NB4 (cell line): Measurements from ENCODE around the gene CCDC13.

Experiments used
- DNase-seq: peaks from one replicate; pipeline ENCODE4 v3.0.0; 2010; ENCODE audit warnings: low read depth
- H3K4me3 ChIP-seq: one replicate; pipeline ENCODE4 v1.5.1; 2011; ENCODE audit warnings: mild to moderate bottlenecking, low read depth, low read length, moderate library complexity
- MYC ChIP-seq: IDR thresholded peaks from 2 replicates; pipeline ENCODE4 v1.6.1; 2011; ENCODE audit warnings: low read depth, low read length
- POLR2A ChIP-seq: IDR thresholded peaks from 2 replicates; pipeline ENCODE4 v1.6.1; 2011; ENCODE audit warnings: mild to moderate bottlenecking; ENCODE audit not compliant: insufficient read length; ENCODE audit errors: extremely low read depth
- TF ChIP-seq, protein P1 (sequence below): IDR thresholded peaks from one replicate; pipeline ENCODE4 v1.5.1; 2012; ENCODE audit warnings: low read depth, low read length
- TF ChIP-seq, protein P2 (sequence below): IDR thresholded peaks from 2 replicates; pipeline ENCODE4 v1.6.1; 2011; ENCODE audit warnings: low read depth, low read length

Gene CCDC13

DNA sequence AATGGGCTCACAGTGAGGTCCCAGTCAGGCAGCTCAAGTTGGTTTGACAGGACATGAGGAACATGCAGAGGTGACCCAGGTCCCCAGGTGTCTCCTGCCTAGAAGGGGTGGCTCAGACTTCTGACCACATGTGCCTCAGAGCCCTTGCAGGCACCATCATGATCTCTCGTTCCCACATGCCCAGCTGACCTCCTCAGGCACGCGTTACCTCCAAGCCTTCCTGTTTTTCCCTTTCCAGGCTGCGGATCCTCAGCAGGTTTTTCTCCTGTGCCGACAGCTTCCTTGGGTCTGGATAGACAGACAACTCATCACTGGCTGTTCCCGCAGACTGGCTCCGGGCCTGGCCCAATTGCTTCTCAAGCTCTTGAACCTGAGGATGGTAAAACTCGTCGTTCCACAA is 30.4 kb downstream of the CCDC13 start:
- H3K4me3 ChIP-seq = no peak overlapping the region
- DNase-seq = no peak
- no peak for TF ChIP-seq POLR2A
- no peak for TF ChIP-seq MYC
- TF ChIP-seq, protein P1, sequence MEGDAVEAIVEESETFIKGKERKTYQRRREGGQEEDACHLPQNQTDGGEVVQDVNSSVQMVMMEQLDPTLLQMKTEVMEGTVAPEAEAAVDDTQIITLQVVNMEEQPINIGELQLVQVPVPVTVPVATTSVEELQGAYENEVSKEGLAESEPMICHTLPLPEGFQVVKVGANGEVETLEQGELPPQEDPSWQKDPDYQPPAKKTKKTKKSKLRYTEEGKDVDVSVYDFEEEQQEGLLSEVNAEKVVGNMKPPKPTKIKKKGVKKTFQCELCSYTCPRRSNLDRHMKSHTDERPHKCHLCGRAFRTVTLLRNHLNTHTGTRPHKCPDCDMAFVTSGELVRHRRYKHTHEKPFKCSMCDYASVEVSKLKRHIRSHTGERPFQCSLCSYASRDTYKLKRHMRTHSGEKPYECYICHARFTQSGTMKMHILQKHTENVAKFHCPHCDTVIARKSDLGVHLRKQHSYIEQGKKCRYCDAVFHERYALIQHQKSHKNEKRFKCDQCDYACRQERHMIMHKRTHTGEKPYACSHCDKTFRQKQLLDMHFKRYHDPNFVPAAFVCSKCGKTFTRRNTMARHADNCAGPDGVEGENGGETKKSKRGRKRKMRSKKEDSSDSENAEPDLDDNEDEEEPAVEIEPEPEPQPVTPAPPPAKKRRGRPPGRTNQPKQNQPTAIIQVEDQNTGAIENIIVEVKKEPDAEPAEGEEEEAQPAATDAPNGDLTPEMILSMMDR = no peak
- TF ChIP-seq, protein P2, sequence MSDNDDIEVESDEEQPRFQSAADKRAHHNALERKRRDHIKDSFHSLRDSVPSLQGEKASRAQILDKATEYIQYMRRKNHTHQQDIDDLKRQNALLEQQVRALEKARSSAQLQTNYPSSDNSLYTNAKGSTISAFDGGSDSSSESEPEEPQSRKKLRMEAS = no peak

DNA sequence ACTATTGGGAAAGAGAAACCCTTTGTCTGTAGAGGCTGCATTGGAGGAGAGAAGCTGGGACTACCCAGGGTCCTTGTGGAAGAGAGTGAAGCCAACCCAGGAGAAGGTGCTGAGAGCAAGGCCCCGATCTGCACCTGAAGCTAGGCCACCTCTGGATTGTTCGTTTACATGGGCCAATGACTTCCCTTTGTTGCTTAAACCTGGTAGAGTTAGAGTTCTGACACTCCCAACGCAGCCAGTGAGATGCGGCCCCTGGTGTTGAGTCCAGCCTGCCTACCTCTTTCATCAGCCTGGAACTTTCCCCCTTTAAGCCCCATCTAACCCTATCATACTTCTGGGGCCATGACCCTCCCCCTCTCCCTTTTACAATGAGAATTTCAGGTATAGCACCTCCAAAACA is 30.8 kb downstream of the CCDC13 start:
- no peak overlapping the region for H3K4me3 ChIP-seq
- no peak for TF ChIP-seq MYC
- TF ChIP-seq, protein P1 = no peak
- TF ChIP-seq, protein P2 = no peak
- TF ChIP-seq POLR2A = no peak
- DNase-seq = no peak

DNA sequence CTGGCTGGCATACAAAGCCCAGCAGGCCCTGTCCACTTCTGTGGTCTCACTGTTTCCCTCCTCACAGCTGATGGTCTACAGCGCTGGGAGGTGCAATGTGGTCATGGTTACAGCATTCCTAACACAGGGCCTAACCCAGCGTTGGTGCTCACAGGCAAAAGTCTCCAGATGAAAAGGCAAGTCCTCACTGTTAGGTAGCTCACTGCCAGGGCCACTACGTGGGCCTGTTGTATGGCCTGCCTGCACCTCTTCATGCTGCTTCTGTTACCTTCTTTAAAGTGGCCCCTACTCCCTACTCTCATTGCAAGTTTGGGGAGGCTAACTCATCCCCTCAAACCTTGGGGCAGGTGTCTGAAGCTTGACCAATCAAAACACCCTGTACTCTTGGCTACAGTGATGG is 31.3 kb downstream of the CCDC13 start:
- DNase-seq = no peak
- TF ChIP-seq POLR2A (no peak), MYC (no peak)
- TF ChIP-seq, protein P2 = no peak
- TF ChIP-seq, protein P1 = no peak
- no peak overlapping the region for H3K4me3 ChIP-seq

- TF ChIP-seq, protein P2 = no peak
- no peak for TF ChIP-seq MYC
- TF ChIP-seq, protein P1 = no peak
- no peak for TF ChIP-seq POLR2A
- no peak overlapping the region for H3K4me3 ChIP-seq
- DNase-seq = no peak
These were observed 33.5 kb downstream of the CCDC13 start for GRCh38 chr3:42739401-42740158.

DNA sequence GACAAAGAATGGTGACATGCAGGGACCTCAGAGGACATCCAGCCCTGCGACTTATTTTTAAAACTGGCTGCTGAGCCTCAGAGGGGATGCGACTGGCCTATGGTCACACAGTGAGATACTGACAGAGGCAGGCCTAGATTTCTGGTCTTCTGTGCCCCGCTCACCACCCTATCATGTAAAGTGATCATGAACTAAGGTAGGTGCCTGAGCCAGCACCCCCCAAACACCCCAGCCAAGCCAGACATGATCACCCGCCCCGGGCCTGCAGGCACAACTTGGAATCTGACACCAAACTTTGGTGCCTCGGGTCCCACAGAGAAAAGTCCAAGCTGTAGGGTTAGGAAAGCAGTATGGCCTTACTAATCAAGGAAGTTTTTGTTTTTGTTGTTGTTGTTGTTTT is 36.5 kb downstream of the CCDC13 start:
- TF ChIP-seq POLR2A (no peak), MYC (no peak)
- TF ChIP-seq, protein P1 = no peak
- TF ChIP-seq, protein P2 = no peak
- DNase-seq = no peak

More for the DNA sequence above, 36.5 kb downstream of the CCDC13 start:
- no peak overlapping the region for H3K4me3 ChIP-seq
